Measurements from ENCODE around the gene ESRRB.

The ESRRB gene

GRCh38 chr14:76456891-76457586 lies 81.1 kb downstream of the ESRRB start:
- DNase-seq, result no peak

- DNase-seq, result no peak
Measured at GRCh38 chr14:76457841-76458240, 81.9 kb downstream of the ESRRB start.

GRCh38 chr14:76461886-76462285 lies 85.9 kb downstream of the ESRRB start:
- no peak for DNase-seq

DNA sequence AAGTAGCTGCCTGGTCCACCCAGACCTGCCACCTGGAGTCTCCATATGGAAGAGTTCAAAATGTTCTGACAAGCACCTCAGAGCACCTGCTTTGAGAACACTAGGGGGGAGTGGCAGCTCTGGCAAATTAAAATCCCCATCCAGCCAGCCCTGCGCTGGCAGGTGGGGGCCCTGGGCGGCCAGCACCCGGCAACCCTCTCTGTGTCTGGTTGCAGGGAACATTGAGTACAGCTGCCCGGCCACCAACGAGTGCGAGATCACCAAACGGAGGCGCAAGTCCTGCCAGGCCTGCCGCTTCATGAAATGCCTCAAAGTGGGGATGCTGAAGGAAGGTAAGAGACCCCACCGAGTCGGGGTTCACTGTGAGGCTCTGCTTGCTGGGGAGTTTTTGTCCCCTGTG lies 86.4 kb downstream of the ESRRB start:
- no peak for DNase-seq

DNA sequence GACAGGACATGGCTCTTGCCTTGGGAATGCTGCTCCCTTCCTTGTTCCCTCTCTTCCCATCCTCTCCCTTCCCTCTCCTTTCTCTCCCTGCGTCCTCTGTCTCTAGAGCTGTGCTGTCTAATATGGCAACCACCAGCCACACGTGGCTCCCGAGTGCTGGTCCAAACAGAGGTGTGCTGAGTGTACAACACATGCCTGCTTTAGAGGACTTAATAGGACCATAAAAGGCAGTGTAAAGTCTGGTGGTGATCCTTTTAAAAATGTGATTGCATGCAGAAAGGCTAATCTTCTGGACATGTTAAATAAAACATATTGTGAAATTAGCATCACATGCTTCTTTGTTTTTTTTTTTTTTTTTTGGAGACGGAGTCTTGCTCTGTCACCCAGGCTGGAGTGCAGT lies 87.2 kb downstream of the ESRRB start:
- DNase-seq, result no peak

DNA sequence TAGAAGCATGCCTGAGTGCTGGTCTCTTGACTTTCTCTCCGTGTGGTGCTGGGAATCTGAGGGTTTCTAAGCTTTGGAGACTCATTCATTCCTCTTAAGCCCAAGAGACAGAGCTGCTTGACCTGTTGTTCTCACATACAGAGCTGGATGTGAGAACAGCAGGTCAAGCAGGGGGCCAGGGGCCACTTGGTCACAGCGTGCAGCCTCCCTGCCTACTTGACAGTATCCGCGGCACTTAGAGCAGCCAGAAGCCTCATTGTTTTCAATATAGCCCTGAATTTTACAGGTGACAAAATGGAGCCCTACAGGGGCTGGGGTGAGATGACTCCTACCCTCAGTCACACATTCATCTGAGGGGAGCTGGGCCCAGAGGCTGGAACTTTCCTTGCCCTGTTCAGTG lies 88.9 kb downstream of the ESRRB start:
- no peak for DNase-seq

- no peak for DNase-seq
Measured at GRCh38 chr14:76465664-76466063, 89.7 kb downstream of the ESRRB start.

DNA sequence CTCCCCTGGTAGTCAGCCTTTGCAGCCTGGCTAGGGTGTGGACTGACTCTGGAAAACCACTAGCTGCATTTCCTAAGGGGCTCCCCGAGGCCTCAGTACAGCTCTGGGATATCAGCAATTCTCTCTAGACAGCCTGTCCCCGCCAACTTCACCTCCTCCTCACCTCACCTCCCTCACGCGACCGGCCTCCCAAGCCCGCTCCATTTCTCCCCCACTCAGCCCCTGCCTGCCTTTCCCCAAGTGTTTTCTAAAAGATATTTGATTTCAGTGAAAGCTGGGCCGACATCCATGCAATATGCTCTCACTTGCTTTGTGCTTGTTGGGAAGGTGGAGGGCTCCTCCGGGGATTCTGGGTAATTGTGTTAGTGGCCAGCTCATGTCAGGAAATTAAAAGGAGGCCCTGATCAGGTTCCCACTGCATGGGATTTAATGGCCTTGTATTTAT lies 91.8 kb downstream of the ESRRB start:
- no peak for DNase-seq

DNA sequence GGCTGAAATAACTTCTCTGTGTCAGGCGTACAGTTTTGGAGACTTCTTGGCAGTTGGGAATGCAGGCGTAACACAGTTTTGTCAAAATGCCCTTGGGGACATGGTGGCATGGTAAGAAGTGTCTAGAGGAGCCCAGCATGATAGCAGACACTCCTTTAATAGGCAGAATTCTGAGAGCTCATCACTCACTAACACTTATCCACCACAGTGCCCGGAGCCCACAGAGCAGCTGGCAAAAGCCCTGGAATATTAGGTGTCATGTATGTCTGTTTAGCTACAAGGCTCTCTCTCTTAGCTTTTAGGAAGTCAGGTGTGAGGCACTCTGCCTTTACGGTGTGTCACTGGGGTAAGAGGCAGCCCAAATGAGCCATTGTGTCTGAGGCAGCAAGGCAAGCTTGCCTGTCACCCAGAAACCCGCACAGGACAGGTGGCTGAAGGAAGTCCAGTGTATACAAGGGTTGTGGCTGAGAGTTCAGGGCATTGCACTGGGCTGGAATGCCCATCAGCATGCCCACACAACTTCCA lies 96.3 kb downstream of the ESRRB start:
- no peak for DNase-seq

DNA sequence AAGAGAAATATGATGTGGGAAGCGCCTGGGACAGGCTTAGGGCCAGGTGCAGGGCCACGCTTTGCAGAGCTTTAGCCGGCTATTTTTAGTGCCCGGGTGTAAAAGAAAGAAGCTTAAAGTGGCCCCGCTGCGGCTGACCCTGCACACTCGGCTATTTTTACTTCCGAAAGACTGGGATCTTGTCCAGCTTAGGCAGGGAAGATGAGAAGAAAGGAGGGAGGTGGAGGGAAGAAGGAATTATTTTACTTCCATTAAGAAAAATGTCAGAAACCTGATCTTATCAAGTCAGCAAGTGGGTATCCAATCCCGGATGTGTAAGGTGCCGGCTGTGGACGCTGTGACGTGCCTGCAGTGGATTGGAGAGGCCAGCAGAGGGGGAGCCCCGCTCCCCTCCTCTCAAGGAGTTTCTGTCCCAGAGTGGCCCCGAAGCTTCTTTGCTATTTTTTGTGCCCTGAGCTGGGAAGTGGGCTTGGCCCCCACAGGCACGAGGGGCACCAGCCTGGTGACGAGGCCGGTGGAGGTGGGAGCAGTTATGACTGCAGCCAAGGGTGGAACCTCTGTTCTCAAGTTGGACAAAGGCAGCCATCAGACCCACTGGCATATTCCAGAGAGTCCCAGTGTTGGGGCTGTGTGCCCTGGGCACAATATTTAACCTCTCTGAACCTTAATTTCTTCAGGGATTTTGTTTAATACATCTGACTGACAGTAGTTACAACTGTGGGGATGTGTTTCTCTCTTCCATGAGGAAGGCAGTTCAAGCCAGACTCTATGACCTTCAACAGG lies 97.7 kb downstream of the ESRRB start:
- DNase-seq, result no peak

DNA sequence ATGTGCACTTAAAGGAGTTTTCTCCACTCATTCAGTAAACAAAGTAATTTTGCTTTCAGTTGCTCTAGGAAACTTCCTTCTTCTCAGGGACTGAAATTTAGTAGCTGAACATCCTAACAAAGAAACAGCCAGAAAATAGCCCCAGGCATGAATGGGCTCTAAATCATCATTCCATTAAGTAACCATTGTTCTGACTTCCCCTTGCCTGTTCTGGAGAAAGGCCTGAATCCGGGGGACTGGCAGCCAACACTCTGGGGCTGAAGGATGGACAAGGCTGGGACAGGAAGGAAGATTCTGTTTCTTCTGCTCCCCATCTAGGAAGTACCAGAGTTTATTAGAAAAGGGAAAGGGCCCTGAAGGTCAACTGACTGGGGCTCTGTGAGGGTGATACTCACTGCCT lies 104.5 kb downstream of the ESRRB start:
- DNase-seq, result no peak

- no peak for DNase-seq
Measured at GRCh38 chr14:76484355-76484754, 108.4 kb downstream of the ESRRB start.

DNA sequence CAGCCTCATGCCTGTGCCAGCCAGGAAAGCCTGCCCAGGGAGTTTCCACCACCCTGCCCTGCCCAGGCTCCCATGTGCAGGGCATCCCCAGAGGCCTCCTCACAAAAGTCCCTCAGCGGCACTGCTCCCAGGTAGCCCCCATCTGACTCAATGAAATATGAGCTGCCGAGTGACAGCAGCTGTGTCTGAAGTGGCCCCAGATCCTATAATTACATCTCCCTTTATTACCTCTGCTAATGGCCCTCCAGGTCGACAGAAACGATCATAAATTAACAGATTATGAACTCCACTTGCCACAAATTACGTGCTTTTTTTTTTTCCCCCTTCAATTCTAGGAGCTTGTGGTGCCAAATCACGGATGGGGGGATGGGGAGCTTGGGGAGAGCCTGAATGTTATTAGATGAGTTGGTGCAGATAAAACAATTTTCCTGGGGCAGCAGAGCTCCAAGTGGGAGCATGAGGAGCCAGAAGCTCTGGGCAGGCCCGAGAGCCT lies 110.4 kb downstream of the ESRRB start:
- DNase-seq, result no peak

- no peak for DNase-seq
Measured at GRCh38 chr14:76488551-76488950, 112.6 kb downstream of the ESRRB start.

- no peak for DNase-seq
Measured at GRCh38 chr14:76489667-76490066, 113.7 kb downstream of the ESRRB start.

DNA sequence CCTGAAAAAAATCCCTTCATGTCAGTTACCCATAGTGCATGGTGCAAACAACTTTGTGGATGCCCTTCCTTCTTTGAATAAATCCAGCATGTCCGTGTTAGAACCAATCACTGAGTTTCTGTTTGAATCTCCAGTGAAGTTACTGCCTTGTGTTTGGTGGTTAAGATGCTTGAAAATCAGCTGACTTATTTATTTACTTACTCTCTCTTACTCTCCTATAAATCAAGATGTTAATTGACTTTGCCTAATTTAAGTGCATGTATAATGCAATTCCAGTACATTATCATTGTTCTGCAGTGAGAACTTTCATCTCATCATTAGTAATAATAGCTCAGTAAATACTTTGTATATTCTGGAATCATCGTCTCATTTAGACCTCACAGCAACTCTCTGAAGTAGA lies 114.2 kb downstream of the ESRRB start:
- no peak for DNase-seq

DNA sequence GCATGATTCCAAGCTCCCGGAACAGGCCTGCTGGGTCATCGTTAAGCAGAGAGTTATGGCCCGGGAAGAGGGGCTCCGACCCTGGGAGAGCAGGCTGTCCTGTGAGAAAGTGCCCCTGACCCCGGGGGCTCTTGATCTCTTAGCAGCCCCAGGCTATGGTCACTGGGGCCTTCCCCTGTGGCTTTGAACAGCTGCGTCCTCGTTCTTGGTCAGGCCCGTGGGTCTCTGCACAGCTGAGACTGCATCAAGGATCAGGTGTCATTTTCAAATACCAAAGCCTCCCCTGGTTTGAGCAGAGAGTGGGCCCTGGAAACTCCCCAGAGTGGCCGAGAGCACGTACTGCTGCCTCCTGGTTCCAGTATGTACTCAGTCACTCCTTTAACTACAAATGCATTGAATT lies 114.8 kb downstream of the ESRRB start:
- DNase-seq, result no peak

DNA sequence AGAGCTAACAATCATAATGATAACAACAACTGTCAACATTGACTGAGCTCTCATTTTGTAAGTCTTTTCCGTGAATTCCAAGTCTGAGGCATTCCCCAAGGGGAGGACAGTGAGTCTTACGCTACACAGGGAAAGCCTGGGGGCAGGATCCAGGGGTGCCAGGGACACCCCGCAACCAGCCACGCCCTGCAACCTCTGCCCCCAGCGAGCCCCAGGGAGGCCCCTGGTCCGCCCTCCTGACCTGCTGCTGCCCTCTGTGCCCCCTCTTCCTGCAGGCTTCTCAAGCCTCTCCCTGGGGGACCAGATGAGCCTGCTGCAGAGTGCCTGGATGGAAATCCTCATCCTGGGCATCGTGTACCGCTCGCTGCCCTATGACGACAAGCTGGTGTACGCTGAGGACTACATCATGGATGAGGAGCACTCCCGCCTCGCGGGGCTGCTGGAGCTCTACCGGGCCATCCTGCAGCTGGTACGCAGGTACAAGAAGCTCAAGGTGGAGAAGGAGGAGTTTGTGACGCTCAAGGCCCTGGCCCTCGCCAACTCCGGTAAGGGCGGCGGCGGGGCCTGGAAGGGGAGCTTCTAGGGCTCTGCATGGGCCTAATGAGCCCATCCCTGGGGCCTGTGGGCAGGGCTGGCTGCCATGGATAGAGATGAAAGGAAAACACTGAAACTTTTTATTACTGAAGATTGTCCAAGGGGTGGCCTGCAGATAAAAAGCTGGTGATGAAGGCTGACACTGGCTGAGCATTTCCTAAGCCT lies 115.4 kb downstream of the ESRRB start:
- DNase-seq, result no peak

- DNase-seq, result no peak
Measured at GRCh38 chr14:76495983-76496382, 120.0 kb downstream of the ESRRB start.

GRCh38 chr14:76496595-76496994 lies 120.7 kb downstream of the ESRRB start:
- DNase-seq, result no peak

DNA sequence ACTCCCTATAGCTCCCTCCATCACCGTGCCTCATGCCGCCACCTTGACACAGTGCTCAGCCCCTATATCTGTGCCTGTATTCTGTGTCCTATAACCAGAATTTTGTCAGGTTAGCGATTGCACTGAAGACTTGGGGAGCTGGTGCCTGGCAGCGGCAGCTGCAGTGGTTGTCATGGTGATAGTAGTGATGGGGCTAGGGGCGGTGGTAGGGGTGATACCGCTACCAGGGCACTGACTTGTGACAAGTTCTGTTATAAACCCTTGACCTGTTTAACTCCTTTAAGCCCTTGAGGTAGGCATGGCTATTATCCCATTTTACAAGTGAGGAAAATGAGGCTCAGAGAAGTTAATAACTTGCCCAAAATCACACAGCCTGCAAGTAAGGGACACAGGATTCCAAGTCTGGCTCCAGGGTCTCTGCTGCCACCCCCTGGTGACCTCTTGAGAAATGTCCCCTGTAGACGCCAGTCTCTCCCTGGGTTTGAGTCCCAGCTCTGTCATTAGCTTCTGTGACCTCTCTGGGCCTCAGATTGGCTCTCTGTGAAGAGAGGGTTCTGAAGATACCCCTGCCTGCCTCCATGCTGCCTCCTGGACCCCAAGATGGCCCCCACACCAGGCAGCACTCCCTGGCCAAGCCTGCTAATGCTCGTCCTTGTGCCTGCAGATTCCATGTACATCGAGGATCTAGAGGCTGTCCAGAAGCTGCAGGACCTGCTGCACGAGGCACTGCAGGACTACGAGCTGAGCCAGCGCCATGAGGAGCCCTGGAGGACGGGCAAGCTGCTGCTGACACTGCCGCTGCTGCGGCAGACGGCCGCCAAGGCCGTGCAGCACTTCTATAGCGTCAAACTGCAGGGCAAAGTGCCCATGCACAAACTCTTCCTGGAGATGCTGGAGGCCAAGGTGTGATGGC lies 121.9 kb downstream of the ESRRB start:
- no peak for DNase-seq

- DNase-seq, result no peak
Measured at GRCh38 chr14:76498463-76498935, 122.6 kb downstream of the ESRRB start.

Data from activated T-cell treated with anti-CD3 and anti-CD28 coated beads for 4 hours (primary cell).